B cell (primary cell): ENCODE results near the gene HELLS. TPM values are rescaled to one million over a fixed set of nuclear protein-coding genes. Genes with fewer than 3 reads are reported as not detected.

Source experiments
- ATAC-seq: fragments of 200-7000 bp; cut with Tn5 transposase; one replicate; pipeline ENCODE4 v1.10.0; 2021; ENCODE audit warnings: low read depth, mild to moderate bottlenecking, moderate number of reproducible peaks, moderate library complexity
- CTCF ChIA-PET: fragments of 350-600 bp; sonication (Branson Sonifier 250); formaldehyde crosslinking; loops from one replicate; lab custom pipeline; 2021; ENCODE audit warnings: antibody characterized with exemption, inconsistent platforms; lab: Charles Lee
- POLR2A ChIA-PET: fragments of 350-600 bp; sonication (Branson Sonifier 250); formaldehyde crosslinking; loops from one replicate; lab custom pipeline; 2021; ENCODE audit warnings: antibody characterized with exemption; lab: Charles Lee
- DNase-seq: peaks from one replicate; pipeline ENCODE4 v3.0.0; 2013
- H2AFZ ChIP-seq: 2 replicates; pipeline ENCODE4 v1.6.1; 2012; ENCODE audit warnings: mild to moderate bottlenecking, low read depth, low read length; ENCODE audit not compliant: insufficient read depth, poor library complexity, severe bottlenecking
- H3K27ac ChIP-seq, 2 donors: 1 replicate in 1 of 2; 2 replicates in 1 of 2; pipeline ENCODE4 v1.5.1; 2012 to 2013; ENCODE audit warnings: low read length in 2 of 2, mild to moderate bottlenecking in 2 of 2, moderate library complexity in 1 of 2
- H3K27me3 ChIP-seq, 4 experiments: fragments of 200-600 bp in 1 of 4; sonication (generic) in 1 of 4; replicated peaks in 1 of 4; 1 replicate in 2 of 4; 2 replicates in 2 of 4; pipeline versions ENCODE4 v1.6.1 to v1.7.0; 2013 to 2016; ENCODE audit warnings: low read length in 3 of 4, mild to moderate bottlenecking in 2 of 4, mixed read lengths in 1 of 4, moderate library complexity in 1 of 4; ENCODE audit not compliant: insufficient read depth in 4 of 4, control insufficient read depth in 3 of 4; ENCODE audit errors: control extremely low read depth in 1 of 4
- H3K36me3 ChIP-seq, 2 experiments: replicated peaks in 1 of 2; 1 replicate in 1 of 2; 2 replicates in 1 of 2; pipeline versions ENCODE4 v1.6.1 to v1.7.1; 2013; ENCODE audit warnings: low read length in 1 of 2; ENCODE audit not compliant: insufficient read depth in 2 of 2, control insufficient read depth in 1 of 2; ENCODE audit errors: control extremely low read depth in 1 of 2, extremely low read depth in 1 of 2
- H3K4me1 ChIP-seq, 2 donors: fragments of 200-600 bp in 1 of 2; sonication (generic) in 1 of 2; 1 replicate in 1 of 2; 2 replicates in 1 of 2; pipeline versions ENCODE4 v1.5.1 to v1.6.1; 2013 to 2017; ENCODE audit warnings: low read length in 2 of 2; ENCODE audit not compliant: control insufficient read depth in 2 of 2, insufficient read depth in 2 of 2
- H3K4me2 ChIP-seq: replicated peaks from 2 replicates; pipeline ENCODE3; 2012; ENCODE audit warnings: mild to moderate bottlenecking, low read depth, low read length; ENCODE audit not compliant: poor library complexity, severe bottlenecking
- H3K4me3 ChIP-seq, 5 experiments: fragments of 200-600 bp in 1 of 5; sonication (generic) in 1 of 5; 1 replicate in 3 of 5; 2 replicates in 2 of 5; pipeline versions ENCODE4 v1.5.1 to v1.7.0; 2011 to 2016; ENCODE audit warnings: low read length in 4 of 5, mild to moderate bottlenecking in 4 of 5, low read depth in 2 of 5, control low read depth in 1 of 5, moderate library complexity in 1 of 5; ENCODE audit not compliant: insufficient read depth in 1 of 5; ENCODE audit errors: control extremely low read depth in 1 of 5, extremely low read depth in 1 of 5
- H3K79me2 ChIP-seq: fragments of 200-600 bp; sonication (generic); one replicate; pipeline ENCODE4 v1.6.0; 2016; ENCODE audit warnings: low read length; ENCODE audit not compliant: control insufficient read depth, insufficient read depth
- H3K9ac ChIP-seq: fragments of 200-600 bp; sonication (generic); 2 replicates; pipeline ENCODE4 v1.6.1; 2017; ENCODE audit warnings: mild to moderate bottlenecking, low read length, moderate library complexity
- H3K9me3 ChIP-seq, 3 donors: one replicate each; pipeline versions ENCODE4 v1.6.1 to v1.7.1; 2013; ENCODE audit warnings: low read length in 2 of 3; ENCODE audit not compliant: control insufficient read depth in 2 of 3, insufficient read depth in 1 of 3; ENCODE audit errors: control extremely low read depth in 1 of 3
- H4K20me1 ChIP-seq: 2 replicates; pipeline ENCODE4 v1.6.0; 2012; ENCODE audit warnings: mild to moderate bottlenecking, low read length; ENCODE audit not compliant: insufficient read depth, control insufficient read depth, poor library complexity, severe bottlenecking
- H3K27ac Mint-ChIP-seq: one replicate; pipeline ENCODE4 v1.8.0; 2021; ENCODE audit warnings: mixed read lengths
- H3K27me3 Mint-ChIP-seq: one replicate; pipeline ENCODE4 v1.8.0; 2021; ENCODE audit warnings: mixed read lengths
- H3K4me1 Mint-ChIP-seq: one replicate; pipeline ENCODE4 v1.8.0; 2021; ENCODE audit warnings: mixed read lengths
- H3K4me3 Mint-ChIP-seq: one replicate; pipeline ENCODE4 v1.8.0; 2021; ENCODE audit warnings: mixed read lengths
- H3K9me3 Mint-ChIP-seq: one replicate; pipeline ENCODE4 v1.8.0; 2022; ENCODE audit warnings: mixed read lengths; ENCODE audit not compliant: insufficient read depth
- EZH2 ChIP-seq: IDR thresholded peaks from 2 replicates; pipeline ENCODE4 v1.6.1; 2012; ENCODE audit warnings: borderline replicate concordance, low read depth, mild to moderate bottlenecking, moderate library complexity, low read length; ENCODE audit not compliant: insufficient read depth, poor library complexity, severe bottlenecking
- WGBS: methylation state at CpG from one replicate; pipeline ENCODE4 v1.1.5; 2013; ENCODE audit warnings: missing lambda C conversion rate; ENCODE audit not compliant: insufficient coverage; 5-methylcytosine and 5-hydroxymethylcytosine counted together
- intact Hi-C: fragments of 100-400 bp; cut with micrococcal nuclease; formaldehyde crosslinking; loops from one replicate; pipeline ENCODE4 v1.10.0; 2022
- polyA plus RNA-seq: library from polyadenylated mRNA; depleted of rRNA; stranded (reverse); fragments of >200 nt; gene quantifications from 2 replicates; pipeline ENCODE4 v1.2.3, GENCODE V29; 2012
- total RNA-seq, 2 donors: library from RNA; stranded (reverse); fragments of 120-200 nt in 1 of 2; gene quantifications; 1 replicate in 1 of 2; 2 replicates in 1 of 2; pipeline versions ENCODE4 v1.2.3 to v1.2.4, GENCODE V29; 2013 to 2022
- TF ChIP-seq, protein P1 (sequence below): fragments of 200-600 bp; IDR thresholded peaks from one replicate; pipeline ENCODE4 v1.8.0; 2022; ENCODE audit warnings: antibody characterized with exemption, mild to moderate bottlenecking

The HELLS gene
- total and polyA plus RNA-seq, 2 donors (not counting 1 experiment from before 2014, with no cell fraction given): 6.2 to 27.4 TPM

DNA sequence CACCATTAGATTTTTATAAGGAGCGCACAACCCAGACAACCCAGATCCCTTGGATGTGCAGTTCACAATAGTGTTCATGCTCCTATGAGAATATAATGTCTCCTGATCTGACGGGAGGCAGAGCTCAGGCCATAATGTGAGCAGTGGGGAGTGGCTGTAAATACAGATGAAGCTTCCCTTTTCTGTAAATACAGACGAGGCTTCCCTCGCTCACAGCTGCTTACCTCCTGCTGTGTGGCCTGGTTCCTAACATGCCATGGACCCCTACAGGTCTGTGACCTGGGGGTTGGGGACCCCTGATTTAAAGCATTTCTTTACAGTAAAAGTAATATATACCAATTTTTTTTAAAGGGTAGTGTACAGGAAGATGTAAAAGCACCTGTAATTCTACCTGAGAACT lies 33.2 kb downstream of the HELLS start:
- no peak for TF ChIP-seq EZH2
- TF ChIP-seq, protein P1, sequence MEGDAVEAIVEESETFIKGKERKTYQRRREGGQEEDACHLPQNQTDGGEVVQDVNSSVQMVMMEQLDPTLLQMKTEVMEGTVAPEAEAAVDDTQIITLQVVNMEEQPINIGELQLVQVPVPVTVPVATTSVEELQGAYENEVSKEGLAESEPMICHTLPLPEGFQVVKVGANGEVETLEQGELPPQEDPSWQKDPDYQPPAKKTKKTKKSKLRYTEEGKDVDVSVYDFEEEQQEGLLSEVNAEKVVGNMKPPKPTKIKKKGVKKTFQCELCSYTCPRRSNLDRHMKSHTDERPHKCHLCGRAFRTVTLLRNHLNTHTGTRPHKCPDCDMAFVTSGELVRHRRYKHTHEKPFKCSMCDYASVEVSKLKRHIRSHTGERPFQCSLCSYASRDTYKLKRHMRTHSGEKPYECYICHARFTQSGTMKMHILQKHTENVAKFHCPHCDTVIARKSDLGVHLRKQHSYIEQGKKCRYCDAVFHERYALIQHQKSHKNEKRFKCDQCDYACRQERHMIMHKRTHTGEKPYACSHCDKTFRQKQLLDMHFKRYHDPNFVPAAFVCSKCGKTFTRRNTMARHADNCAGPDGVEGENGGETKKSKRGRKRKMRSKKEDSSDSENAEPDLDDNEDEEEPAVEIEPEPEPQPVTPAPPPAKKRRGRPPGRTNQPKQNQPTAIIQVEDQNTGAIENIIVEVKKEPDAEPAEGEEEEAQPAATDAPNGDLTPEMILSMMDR: no peak
- no peak overlapping the region for H3K27ac Mint-ChIP-seq
- Histone ChIP-seq H3K4me2 (no peak overlapping the region), H3K9me3 (no peaks in the 10 kb centered on the region), H3K4me1 (no peaks in the 10 kb centered on the region), H2AFZ (no peak overlapping the region), H3K79me2 (no peaks in the 10 kb centered on the region), H4K20me1 (no peaks in the 10 kb centered on the region), H3K4me3 (no peak overlapping the region), H3K27me3 (no peaks in the 10 kb centered on the region), H3K36me3 (peaks cover 0 to 2% of the 10 kb centered on the region in 2 experiments), H3K27ac (no peak overlapping the region), H3K9ac (no peak overlapping the region)
- no CpG with 5 or more reads among the region's 4 CpGs for WGBS
- no peaks in the 10 kb centered on the region for H3K4me1 Mint-ChIP-seq
- ChIA-PET CTCF (interaction anchor here (0.7 kb wide), 1 partner anchor 313 kb away, joined by 3 read pairs; no protein-coding TSS in a partner anchor), POLR2A (no interaction called here)
- no peak overlapping the region for H3K4me3 Mint-ChIP-seq
- intact Hi-C loops: no loop called here
- DNase-seq (no peak), ATAC-seq (no peak)
- H3K27me3 Mint-ChIP-seq: no peaks in the 10 kb centered on the region
- no peaks in the 10 kb centered on the region for H3K9me3 Mint-ChIP-seq

DNA sequence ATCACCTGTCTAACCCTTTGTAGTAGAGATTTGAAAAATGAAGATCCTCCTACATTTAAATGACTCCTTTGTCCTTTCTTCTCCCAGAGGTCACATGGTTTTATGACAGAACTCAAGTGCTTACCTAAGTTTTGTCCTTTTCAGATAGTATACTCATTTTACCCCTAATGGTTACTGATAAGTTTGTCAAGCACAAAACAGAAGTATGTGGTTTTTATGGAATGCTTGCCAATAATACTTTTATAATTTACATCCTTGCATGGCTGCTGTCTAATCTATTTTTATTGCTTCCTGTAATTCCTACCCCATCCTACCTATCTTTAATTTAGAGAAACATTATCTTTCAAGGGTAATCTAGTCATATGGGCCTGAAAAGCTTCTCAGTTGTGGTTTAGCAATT lies 37.5 kb downstream of the HELLS start:
- Histone ChIP-seq H3K36me3 (peaks cover 0 to 2% of the 10 kb centered on the region in 2 experiments), H2AFZ (no peak overlapping the region), H4K20me1 (no peaks in the 10 kb centered on the region), H3K9ac (no peak overlapping the region), H3K4me3 (no peak overlapping the region), H3K79me2 (no peaks in the 10 kb centered on the region), H3K27me3 (no peaks in the 10 kb centered on the region), H3K4me2 (no peak overlapping the region), H3K4me1 (no peaks in the 10 kb centered on the region), H3K27ac (no peak overlapping the region), H3K9me3 (no peaks in the 10 kb centered on the region)
- ATAC-seq: no peak
- no peak overlapping the region for H3K4me3 Mint-ChIP-seq
- no peak overlapping the region for H3K27ac Mint-ChIP-seq
- H3K27me3 Mint-ChIP-seq: no peaks in the 10 kb centered on the region
- ChIA-PET CTCF (no interaction called here), POLR2A (no interaction called here)
- no peak for TF ChIP-seq EZH2
- TF ChIP-seq, protein P1: no peak
- no peaks in the 10 kb centered on the region for H3K9me3 Mint-ChIP-seq
- no peak for DNase-seq
- H3K4me1 Mint-ChIP-seq: no peaks in the 10 kb centered on the region
- intact Hi-C loops: no loop called here
